Measurements from ENCODE around the gene COX4I1.

Gene COX4I1

DNA sequence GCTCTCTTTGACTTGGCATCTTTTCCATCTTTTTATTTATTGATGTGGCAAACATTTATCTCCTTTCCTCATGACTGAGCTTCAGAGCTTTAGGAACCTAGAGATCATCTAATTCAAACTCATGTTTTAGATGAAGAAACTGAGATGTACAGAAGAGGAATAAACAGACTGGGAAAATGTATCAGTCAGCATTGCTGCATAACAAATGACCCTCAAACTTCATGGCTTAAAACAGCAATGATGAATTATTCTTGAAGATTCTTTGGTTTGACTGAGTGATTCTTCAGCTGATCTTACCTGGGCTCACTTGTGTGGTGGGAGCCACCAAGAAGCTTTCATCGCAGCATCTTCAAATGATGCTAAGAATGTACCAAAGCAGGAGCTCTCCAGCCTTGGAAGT lies 55.4 kb downstream of the COX4I1 start:
- in situ Hi-C loops (cut with HindIII; ENCODE audit: low sequenced_read_pairs), result loop anchor here (5.0 kb wide), 3 partner anchors 37 to 137 kb away; no protein-coding TSS in a partner anchor

DNA sequence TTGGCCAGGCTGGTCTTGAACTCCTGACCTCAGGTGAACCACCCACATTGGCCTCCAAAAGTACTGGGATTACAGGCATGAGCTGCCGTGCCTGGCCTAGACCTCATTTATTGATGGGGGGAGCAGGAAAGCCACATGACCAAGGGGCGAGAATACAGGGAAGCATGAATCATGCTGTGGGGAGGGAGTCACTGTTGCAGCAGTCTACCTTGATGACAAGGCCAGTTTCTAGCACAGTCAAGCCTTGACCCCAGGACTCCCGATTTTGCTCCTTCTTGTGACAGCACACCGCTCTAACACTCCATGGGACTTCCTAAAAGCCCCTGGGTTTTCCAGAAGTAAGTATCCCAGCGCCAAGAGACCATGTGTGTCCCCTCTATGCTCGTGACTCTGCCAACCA lies 56.6 kb downstream of the COX4I1 start:
- in situ Hi-C loops (cut with HindIII; ENCODE audit: low sequenced_read_pairs), result no loop called here

DNA sequence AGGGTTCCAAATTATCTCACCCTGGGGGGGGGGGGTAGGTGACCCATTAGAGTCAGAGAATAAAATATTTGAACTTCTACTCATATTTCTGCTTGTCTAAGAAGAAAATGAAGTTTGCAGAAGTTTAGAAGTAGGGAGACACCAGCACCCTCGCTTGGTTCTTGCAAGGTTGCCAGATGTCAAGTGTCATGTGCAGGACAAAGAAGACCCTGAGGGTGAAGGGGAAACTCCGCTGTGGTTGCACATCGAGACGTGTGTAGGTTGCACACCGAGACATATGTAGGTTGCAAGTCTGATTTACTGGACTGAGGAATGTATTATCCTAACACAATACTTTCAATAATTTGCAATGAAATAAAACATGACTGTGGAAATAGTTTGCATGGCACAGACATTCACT lies 57.1 kb downstream of the COX4I1 start:
- in situ Hi-C loops (cut with HindIII; ENCODE audit: low sequenced_read_pairs), result no loop called here

All from endothelial cell of hepatic sinusoid (primary cell).